GM21737 (cell line): Measurements from ENCODE around the gene SLC25A36.

Experiments used
- ATAC-seq: cut with Tn5 transposase; IDR thresholded peaks from one replicate; pipeline ENCODE4 v1.9.1; 2021; ENCODE audit warnings: mild to moderate bottlenecking, moderate library complexity; ENCODE audit not compliant: unreplicated experiment

Gene SLC25A36, protein sequence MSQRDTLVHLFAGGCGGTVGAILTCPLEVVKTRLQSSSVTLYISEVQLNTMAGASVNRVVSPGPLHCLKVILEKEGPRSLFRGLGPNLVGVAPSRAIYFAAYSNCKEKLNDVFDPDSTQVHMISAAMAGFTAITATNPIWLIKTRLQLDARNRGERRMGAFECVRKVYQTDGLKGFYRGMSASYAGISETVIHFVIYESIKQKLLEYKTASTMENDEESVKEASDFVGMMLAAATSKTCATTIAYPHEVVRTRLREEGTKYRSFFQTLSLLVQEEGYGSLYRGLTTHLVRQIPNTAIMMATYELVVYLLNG

DNA sequence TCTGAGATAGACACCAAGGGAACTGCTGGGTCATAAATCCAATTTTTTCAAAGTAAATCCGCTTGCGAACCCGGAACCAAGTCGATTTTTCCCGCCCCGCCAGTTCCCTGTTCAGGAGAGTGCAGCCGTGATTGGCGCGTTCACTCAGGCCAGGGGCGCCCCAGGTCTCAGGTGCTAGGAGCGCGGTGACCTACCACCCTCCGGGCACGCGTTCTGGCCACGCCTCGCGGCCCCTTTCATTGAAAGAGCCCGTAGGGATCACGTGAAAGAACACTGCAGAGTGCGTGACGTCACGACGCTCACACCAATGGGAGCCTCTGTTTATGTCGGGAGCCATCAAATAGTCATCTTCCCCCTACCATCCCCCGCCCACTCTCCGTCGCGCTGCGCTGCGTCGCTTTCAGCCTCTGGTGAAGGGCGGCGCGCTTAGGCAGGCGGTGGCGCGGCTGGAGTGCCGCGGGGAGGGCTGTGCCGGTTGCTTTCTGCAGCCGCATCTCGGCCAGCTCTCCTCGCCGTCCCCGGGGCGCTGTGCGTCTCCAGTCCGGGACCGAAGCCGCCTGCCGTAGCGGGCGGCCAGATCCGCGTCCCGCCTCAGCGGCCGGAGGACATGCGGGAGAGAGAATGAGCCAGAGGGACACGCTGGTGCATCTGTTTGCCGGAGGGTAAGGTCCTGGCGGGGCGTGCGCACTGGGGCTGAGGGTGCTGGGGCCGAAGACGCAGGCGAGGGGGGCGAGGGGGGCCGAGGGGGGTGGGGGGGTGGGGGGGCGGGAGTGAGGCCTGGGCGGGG is at the start of gene SLC25A36:
TSS of gene SLC25A36 (plus strand) at position 403 of the 787 bp plus-strand sequence. CDS start at position 622, 219 bp downstream.
- ATAC-seq, result peak; percentile 95

DNA sequence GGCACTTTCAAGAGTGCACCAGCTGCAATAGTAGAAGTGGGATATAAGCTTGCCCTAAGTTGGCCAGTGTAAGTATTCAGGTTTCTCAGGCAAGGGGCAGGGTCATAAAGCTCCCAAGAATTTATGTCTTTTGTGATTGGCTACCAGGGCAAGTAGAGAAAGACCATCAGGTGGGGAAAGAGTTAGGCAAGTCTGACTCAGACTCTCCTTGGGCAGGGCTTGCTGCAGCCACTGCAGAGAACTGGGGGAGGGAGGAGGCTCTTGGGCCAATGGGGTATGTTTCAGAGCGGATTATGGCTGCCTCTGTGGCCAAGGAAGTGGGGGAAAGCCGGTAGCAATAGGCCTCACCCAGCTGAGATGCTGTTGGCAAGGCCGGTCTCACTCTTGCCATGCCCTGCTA is 44.6 kb upstream of the SLC25A36 start:
- no peak for ATAC-seq

DNA sequence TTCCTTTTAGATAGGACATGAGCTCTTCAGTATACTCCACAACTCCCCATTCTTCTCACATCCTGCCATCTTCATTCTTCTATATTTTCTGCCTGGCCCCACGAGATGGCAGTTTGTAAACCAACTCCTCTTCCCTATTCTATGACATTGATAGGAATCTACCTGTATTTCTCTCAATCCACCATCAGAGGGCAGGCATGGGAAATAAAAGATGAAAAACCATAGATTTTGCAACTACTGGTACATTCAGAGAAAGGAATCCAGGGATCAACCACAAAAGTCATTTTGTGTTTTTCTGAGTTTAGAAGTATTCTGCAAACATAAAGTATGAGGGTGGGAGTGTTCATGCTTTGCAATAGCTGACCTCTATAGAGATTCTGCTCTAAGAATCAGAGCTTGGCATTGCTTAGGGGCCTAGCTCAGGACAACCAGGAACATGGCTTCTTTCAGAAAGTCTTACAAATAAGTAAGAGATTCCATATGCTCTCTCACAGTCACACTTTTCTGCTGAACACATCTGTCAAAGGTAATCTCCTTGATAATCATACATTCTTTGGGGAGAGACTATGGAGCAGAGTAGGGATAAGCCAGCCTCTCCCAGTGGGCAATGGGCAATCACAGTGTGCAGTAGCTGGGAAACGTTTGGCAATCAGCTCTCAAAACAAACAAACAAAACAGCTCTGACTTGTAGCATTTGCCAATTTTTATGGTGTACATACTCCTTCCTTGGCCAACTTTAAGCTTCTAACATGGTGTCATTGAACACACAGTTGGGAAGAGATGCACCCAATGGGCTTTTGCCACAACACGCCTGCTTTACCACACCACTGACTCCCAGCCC is 43.1 kb upstream of the SLC25A36 start:
- no peak for ATAC-seq

DNA sequence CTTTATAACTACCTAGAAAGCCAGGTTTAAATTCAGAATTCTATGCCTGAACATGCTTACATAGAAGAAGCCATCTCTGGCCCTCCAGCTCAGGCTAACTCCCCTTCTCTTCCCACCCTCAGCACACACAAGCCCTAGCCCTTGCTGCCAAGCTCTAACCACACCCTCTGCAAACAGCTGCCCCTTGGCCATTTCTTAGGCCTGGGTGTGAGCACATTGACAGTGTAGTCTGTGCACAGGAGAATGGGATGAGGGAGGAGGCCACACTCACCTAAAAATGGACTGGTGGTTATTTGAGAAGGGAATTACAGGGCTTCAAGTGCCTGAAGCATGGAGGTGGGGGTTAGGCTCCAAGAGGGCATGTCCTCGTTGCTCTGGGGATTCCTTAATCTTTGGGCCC is 42.3 kb upstream of the SLC25A36 start:
- ATAC-seq, result no peak

DNA sequence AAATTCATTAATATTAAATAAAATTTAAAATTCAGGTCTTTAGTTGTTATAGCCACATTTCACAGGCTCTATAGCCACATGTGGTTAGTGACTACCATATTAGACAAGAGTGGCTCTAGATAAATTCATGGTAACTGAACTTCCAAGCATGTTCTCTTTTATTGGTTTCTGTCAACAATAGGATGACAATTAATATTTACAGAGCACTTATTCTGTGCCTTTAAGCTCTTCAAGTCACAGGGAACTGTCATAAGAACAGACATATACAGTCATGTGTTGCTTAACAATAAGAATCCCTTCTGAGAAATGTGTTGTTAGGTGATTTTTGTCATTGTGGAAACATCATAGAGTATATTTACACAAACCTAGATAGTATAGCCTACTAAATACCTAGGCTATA is 38.8 kb upstream of the SLC25A36 start:
- ATAC-seq, result no peak

DNA sequence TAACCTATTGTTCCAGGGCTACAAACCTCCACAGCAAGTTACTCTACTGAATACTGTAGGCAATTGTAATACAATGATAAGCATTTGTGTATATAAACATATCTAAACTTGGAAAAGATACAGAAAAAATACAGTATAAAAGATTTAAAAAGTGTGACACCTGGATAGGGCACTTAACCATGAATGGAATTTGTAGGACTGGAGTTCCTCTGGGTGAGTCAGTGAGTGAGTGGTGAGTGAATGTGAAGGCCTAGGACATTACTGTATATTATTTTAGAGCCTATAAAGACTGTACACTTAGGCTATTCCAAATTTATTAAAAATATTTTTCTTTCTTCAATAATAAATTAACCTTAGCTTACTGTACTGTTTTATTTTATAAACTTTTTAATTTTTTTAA is 38.4 kb upstream of the SLC25A36 start:
- no peak for ATAC-seq

DNA sequence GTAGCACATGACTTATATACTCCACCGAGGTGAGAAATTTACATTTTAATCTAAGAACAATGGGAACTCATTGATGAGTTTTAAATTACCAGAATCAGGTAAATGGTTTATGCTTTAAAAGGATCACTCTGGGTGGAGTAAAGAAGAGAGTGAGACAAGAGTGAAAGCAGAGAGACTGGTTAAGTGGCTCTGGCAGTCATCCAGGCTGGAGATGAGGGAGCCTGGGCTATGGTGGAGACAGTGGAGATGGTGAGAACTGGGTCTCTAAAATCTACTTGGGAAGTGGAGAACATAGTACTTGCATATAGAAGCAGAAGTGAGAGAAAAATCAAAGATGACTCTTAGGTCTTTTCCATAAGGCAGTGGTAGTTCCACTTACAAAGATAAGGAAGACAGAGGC is 37.1 kb upstream of the SLC25A36 start:
- ATAC-seq, result no peak

DNA sequence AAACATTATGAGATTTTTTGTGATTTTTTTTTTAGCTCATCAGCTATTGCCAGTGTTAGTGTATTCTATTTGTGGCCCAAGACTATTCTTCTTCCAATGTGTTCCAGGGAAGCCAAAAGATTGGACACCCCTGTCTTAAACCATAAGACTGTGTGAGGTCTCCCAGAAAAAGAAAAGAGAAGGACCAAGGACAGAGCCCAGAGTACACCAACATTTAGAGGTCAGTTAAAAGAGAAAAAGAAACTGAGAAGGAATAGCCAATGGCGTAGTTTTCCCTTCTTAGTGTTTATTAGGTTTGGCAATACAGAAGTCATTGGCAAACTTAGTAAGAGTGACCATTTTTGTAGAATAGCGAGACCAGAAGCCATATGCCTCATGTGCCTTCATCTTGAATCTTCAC is 36.1 kb upstream of the SLC25A36 start:
- ATAC-seq, result no peak

DNA sequence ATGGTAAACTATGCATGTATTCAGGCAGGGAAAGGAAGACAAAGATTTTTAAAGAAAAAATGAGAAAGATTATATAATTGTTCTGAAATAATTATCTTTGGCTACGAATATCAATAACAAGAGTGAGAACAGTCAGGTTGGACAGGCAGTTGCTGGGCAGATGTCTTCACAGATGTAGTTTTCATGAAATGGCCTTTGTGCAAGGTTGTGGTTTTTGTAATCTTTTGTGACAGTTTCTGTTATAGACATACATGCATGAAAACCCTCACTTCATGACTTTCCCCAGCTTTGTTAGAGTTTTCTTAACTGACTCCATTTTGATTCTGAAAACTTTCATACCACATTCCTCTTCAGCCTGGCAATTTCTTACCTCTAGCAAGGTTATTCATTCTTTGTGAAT is 34.9 kb upstream of the SLC25A36 start:
- ATAC-seq, result no peak

DNA sequence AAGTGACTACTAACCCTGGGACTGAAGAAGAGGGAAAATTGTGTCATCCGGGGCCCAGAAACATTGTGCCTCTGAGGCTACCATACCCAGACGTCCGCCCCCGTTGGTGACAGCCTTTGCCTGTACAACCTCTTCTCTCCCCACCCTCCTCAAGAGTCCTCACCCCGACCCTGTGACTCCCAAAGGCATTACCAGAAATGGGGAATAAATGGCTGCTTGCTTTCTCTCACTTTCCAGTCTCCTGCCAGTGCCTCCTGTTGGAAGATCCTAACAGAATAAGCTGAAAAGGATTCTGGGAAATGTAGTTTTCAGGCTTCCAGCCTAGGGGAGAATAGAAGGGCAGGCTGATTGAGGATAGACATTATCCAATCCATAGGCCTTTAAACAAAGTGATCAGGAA is 30.8 kb upstream of the SLC25A36 start:
- no peak for ATAC-seq

DNA sequence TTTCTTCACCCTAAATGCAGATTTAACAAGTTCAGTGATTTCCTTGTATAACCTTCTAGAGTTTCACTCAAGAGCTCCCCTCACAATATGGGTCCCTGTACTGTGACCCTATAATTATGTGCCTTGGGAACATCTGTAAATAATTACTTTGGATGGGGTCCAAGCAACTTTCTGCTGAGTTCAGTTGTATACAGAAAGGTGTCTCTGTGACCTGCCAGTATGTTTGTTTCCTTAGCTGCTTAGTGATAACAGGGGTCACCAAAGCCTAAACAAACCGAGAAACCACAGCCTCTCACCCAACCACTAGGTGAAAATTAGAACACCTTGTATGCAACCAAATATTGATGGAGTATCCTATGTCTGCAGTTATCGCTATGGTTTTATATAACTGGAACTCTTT is 29.8 kb upstream of the SLC25A36 start:
- no peak for ATAC-seq

DNA sequence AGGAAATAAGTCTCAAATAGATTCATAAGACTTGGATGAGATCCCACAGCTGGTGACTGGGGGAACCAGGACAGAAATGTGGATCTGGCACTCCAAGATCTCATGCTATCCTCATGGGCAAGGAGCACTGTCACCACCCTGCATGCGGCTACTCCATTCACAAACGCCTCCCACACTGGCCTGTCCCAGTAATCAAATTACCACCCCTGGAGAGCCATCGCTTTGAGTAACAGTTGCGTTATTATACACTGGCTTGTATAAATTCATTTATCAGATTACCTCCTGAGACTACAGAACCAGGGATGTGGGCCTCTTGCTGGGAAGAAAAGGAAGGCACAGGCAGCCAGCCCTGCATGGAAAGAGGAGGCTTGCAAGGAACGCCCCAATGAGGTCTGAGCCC is 27.9 kb upstream of the SLC25A36 start:
- no peak for ATAC-seq

DNA sequence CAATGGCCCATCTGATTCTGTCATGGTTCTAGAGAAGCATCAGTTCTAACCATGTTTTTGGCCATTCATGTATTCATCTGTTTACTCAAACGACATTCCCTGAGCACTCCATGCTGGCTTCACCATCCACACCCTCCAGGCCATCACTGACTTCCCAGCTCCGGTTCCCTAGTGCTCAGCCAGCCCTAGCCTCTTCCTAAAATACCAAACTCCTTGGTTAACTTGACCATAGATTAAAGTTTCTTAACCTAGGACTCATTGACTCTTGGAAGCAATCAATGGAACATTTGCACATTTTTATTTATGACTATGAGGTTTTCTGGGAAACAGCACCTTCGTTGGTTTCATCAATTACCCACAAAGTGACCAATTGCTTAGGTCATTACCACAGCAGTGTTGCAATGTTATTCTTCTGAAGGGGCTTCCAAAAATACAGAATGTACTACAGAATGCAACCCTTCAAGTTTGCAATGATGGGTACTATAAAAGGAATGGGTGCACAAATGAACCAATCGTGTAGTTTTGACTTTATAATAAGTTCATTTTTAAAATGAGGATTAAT is 27.2 kb upstream of the SLC25A36 start:
- ATAC-seq, result no peak

DNA sequence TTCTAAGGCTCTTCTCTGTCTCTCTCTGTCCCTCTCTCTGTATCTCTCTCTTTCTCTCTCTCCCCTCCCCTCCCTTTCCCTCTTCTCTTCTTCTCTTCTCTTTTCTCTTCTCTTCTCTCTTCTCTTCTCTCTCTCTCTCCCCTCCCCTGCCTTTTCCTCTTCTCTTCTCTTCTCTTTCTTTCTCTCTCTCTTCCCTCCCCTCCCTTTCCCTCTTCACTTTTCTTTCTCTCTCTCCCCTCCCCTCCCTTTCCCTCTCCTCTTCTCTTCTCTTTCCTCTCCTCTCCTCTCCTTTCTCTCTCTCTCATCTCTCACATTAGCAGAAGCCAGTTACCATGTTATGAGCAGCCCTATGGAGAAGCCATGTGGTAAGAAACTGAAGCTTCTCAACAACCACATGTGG is 25.0 kb upstream of the SLC25A36 start:
- no peak for ATAC-seq

DNA sequence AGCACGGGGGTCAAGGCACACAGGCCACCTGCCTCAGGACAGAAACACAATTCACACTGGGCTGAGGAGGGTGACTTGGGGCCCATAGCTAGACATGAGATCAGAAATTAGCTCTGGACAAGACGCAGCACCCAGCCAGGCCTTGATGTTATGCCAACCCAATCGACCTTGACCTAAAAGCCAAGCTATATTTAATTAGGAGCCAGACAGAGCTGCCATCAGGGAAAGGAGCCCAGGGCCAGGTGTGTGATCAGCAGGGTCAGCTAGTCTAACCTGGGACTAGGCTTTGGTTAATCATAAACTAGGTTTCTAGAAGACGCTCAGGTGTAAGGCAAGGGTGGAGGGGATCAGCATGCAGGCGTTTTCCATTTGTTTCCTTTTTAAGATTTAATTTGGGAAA is 23.9 kb upstream of the SLC25A36 start:
- no peak for ATAC-seq

DNA sequence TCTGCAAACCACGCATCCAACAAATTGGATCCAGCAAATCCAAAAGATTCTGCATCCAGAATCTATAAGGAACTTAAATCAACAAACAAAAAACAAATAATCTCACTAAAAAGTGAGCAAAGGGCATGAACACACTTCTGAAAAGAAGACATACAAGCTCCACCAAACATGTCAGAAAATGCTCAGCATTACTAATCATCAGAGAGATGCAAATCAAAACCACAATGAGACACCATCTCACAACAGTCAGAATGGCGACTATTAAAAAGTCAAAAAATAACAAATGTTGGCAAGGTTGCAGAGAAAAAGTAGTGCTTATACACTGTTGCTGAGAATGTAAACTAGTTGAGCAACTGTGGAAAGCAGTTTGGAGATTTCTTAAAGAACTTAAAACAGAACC is 21.6 kb upstream of the SLC25A36 start:
- no peak for ATAC-seq

DNA sequence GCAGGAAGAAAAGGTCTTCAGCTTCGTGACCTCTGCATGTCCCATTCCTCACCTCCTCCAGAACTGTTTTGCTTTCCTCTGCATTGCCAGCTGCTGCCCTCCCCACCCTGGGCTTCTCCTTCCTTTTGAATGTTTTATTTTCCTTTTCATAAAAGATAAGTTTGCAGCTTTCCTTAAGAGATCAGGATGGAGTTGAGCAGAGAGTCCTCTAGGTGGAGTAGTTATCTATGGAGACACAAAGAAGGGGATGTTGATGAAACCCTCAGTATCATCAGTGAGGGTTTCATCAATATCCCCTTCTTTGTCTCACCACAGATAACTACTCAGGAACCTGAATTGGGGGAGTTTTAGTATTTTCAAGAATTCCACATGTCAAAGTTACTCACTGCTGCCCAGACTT is 19.0 kb upstream of the SLC25A36 start:
- no peak for ATAC-seq

DNA sequence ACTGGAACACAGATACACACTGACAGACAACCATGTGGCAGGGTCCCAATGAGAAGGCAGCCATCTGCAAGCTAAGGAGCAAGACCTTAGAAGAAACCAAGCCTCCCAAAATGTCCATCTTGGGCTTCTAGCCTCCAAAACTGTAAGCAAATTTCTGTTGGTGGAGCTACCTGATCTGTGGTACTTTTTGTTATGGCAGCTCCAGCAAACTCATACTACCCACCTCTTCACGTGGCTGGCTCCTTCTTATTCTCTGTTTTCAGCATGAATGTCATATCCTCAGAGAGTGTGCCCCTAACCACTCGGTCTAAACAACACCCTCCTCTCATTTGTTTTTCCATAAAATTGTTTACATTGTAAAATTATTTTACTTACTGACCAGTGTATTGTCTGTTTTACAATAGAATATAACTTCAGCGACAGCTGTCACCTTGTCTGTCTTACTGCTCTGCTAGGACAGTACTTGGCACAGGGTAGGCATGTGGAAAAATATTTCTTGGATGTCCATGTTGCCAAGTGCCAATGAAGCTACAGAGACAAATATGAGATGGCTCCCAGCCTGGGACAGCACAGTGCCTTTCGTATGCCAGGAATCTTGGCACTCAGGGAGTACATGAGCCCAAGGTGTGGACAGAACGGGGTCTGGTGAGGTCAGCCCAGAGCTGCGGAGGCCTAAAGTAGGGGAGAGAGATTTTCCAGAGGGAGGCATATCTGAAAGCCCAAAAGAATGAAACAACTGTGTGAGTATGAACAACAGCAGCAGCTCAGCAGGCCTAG is 17.4 kb upstream of the SLC25A36 start:
- ATAC-seq, result no peak

DNA sequence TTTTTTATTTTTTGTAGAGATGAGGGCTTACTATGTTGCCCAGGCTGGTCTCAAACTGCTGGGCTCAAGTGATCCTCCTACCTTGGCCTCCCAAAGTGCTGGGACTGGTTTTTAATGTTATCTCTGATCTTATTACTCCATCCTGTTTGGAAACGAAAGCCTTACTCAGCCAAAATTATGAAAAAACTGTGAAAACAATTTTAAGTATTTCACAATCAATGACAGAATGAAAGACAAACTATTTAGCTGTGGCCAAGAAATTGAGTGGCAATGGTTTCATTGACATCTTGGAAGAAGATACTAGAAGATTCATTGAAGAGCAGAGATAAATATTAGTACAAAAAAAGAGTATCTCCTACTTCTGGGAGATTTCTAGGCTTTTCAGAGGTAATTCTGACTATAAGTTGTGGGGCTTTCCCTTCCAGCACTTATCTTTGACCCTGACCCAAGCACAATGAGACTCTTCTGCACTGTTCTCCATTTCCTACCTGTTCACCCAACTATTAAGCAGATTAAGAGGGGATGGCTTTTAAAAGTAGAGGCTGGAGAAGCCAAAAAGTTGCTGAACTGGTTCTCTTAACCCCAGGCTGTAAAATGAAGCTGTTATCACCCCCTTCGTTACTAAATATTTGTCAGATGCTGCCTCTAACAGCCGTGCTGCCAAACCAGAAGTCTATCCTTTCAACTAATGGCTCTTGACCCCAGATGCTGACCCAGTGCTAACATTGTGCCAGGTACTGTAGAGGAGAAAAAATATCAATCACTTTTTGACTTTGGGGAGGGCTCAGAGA is 14.2 kb upstream of the SLC25A36 start:
- ATAC-seq, result no peak

DNA sequence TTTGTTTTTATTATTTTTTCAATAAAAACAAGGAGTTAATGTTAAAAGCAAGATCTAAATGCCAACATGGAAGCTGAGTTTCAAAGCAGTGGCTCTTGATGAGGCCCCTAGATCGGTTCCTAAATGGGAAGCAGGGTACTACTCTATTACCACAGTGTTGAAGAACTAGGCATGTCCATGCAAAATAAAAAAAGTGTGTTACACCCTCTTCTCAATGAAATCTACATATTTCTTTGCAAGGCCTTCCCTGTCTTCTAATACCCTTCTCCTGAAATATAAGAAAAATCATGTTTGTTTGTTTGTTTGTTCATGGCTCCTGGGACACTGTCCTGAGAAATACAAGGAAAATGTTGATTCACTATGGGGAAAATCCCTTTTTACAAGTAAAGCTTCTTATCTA is 12.2 kb upstream of the SLC25A36 start:
- no peak for ATAC-seq
